SK-N-MC (cell line): ENCODE data around the gene MACROD2.

Experiments used
- EZH2 ChIP-seq: fragments of 200-600 bp; sonication (generic); IDR thresholded peaks from one replicate; pipeline ENCODE4 v1.6.1; 2017; ENCODE audit warnings: antibody characterized with exemption
- FOXP2 ChIP-seq: optimal IDR thresholded peaks from 2 replicates; pipeline ENCODE3; 2011; ENCODE audit warnings: mild to moderate bottlenecking, moderate library complexity; ENCODE audit not compliant: insufficient read depth; ENCODE audit errors: extremely low read length, control extremely low read depth
- POLR2AphosphoS5 ChIP-seq: IDR thresholded peaks from 2 replicates; pipeline ENCODE4 v1.6.1; 2012; ENCODE audit warnings: mild to moderate bottlenecking, low read depth, low read length, borderline replicate concordance

- TF ChIP-seq FOXP2 (no peak), POLR2AphosphoS5 (no peak), EZH2 (no peak)
Observed at GRCh38 chr20:15838466-15838865, 1843.2 kb downstream of the MACROD2 start.
